HEK293 (cell line): ENCODE results near the gene SUSD4.

Experiments
- CTCF ChIA-PET: fragments of 350-600 bp; formaldehyde crosslinking; extraction: SDS; loops from one replicate; lab custom pipeline; 2021; ENCODE audit warnings: antibody characterized with exemption; lab: Yijun Ruan, JAX
- POLR2A ChIA-PET: fragments of 300-600 bp; formaldehyde crosslinking; extraction: SDS; loops from one replicate; lab custom pipeline; 2020; ENCODE audit warnings: antibody characterized with exemption, inconsistent platforms; lab: Yijun Ruan, JAX
- H3K27ac ChIP-seq: fragments of 200-500 bp; sonication (Bioruptor generic); 2 replicates; pipeline ENCODE4 v1.5.1; 2014; ENCODE audit warnings: low read depth, low read length, control low read depth, inconsistent platforms; ENCODE audit errors: extremely low read depth
- H3K36me3 ChIP-seq, 2 experiments: fragments of 200-500 bp in 1 of 2; sonication (Bioruptor generic) in 1 of 2; 1 replicate in 1 of 2; 2 replicates in 1 of 2; pipeline ENCODE4 v1.5.1; 2014 to 2017; ENCODE audit warnings: inconsistent platforms in 2 of 2, low read length in 2 of 2; ENCODE audit not compliant: control insufficient read depth in 2 of 2, insufficient read depth in 1 of 2
- H3K4me1 ChIP-seq: fragments of 200-500 bp; sonication (Bioruptor generic); 2 replicates; pipeline ENCODE4 v1.5.1; 2014; ENCODE audit warnings: mild to moderate bottlenecking, low read length, inconsistent platforms; ENCODE audit not compliant: control insufficient read depth, insufficient read depth
- H3K4me3 ChIP-seq: 2 replicates; pipeline ENCODE4 v1.5.1; 2011; ENCODE audit warnings: low read depth, mild to moderate bottlenecking, control low read depth, low read length, moderate library complexity
- H3K9me3 ChIP-seq: fragments of 200-500 bp; sonication (Bioruptor generic); 2 replicates; pipeline ENCODE4 v1.5.1; 2014; ENCODE audit warnings: low read depth, low read length, inconsistent platforms; ENCODE audit not compliant: control insufficient read depth, insufficient read depth
- HOXA7 ChIP-seq: sonication (generic); formaldehyde crosslinking; IDR thresholded peaks from 2 replicates; pipeline ENCODE4 v1.8.1; 2022; ENCODE audit warnings: missing genetic modification reagents, borderline replicate concordance
- MZF1 ChIP-seq: fragments of 450-650 bp; formaldehyde crosslinking; IDR thresholded peaks from 2 replicates; pipeline ENCODE4 v1.5.1; 2017; ENCODE audit warnings: missing biosample characterization, missing genetic modification characterization, borderline replicate concordance
- SP2 ChIP-seq: fragments of 450-650 bp; formaldehyde crosslinking; IDR thresholded peaks from 2 replicates; pipeline ENCODE4 v1.5.1; 2016; ENCODE audit warnings: missing biosample characterization, missing genetic modification characterization
- ZBTB26 ChIP-seq: fragments of 450-650 bp; formaldehyde crosslinking; optimal IDR thresholded peaks from 2 replicates; pipeline ENCODE3; 2016; ENCODE audit warnings: missing biosample characterization, mild to moderate bottlenecking, missing genetic modification characterization
- ZEB2 ChIP-seq: fragments of 450-650 bp; formaldehyde crosslinking; IDR thresholded peaks from 2 replicates; pipeline ENCODE4 v1.5.1; 2016; ENCODE audit warnings: missing biosample characterization, missing genetic modification characterization
- ZNF112 ChIP-seq: fragments of 450-650 bp; formaldehyde crosslinking; IDR thresholded peaks from 2 replicates; pipeline ENCODE4 v1.5.0; 2017; ENCODE audit warnings: missing biosample characterization, missing genetic modification characterization
- ZNF404 ChIP-seq: fragments of 450-650 bp; formaldehyde crosslinking; IDR thresholded peaks from 2 replicates; pipeline ENCODE4 v1.5.1; 2017; ENCODE audit warnings: missing biosample characterization, missing genetic modification characterization
- ZNF426 ChIP-seq: fragments of 450-650 bp; formaldehyde crosslinking; IDR thresholded peaks from 2 replicates; pipeline ENCODE4 v1.5.1; 2017; ENCODE audit warnings: missing biosample characterization, missing genetic modification characterization, mild to moderate bottlenecking, inconsistent platforms, moderate library complexity
- ZNF514 ChIP-seq: fragments of 450-650 bp; formaldehyde crosslinking; IDR thresholded peaks from 2 replicates; pipeline ENCODE4 v1.5.1; 2016; ENCODE audit warnings: missing biosample characterization, missing genetic modification characterization
- ZNF600 ChIP-seq: fragments of 450-650 bp; formaldehyde crosslinking; IDR thresholded peaks from 2 replicates; pipeline ENCODE4 v1.5.1; 2016; ENCODE audit warnings: missing biosample characterization, missing genetic modification characterization
- ZNF623 ChIP-seq: fragments of 450-650 bp; formaldehyde crosslinking; IDR thresholded peaks from 2 replicates; pipeline ENCODE4 v1.5.1; 2016; ENCODE audit warnings: missing biosample characterization, missing genetic modification characterization
- ZNF658 ChIP-seq: fragments of 450-650 bp; formaldehyde crosslinking; IDR thresholded peaks from 2 replicates; pipeline ENCODE4; 2016; ENCODE audit warnings: missing biosample characterization, missing genetic modification characterization
- ZSCAN23 ChIP-seq: fragments of 450-650 bp; formaldehyde crosslinking; IDR thresholded peaks from 2 replicates; pipeline ENCODE4 v1.5.1; 2016; ENCODE audit warnings: missing biosample characterization, missing genetic modification characterization
- TF ChIP-seq, protein P1 (sequence below): fragments of 450-650 bp; formaldehyde crosslinking; IDR thresholded peaks from 2 replicates; pipeline ENCODE4 v1.5.1; 2017; ENCODE audit warnings: missing biosample characterization, mild to moderate bottlenecking, missing genetic modification characterization, moderate library complexity
- TF ChIP-seq, protein P2 (sequence below): fragments of 450-650 bp; formaldehyde crosslinking; IDR thresholded peaks from 2 replicates; pipeline ENCODE4 v1.5.1; 2016; ENCODE audit warnings: missing biosample characterization, missing genetic modification characterization

The SUSD4 gene

GRCh38 chr1:223307544-223307943 is 56.4 kb downstream of the SUSD4 start:
- no peaks in the 10 kb centered on the region for H3K36me3 ChIP-seq
- no peak overlapping the region for H3K27ac ChIP-seq
- POLR2A ChIA-PET = no interaction called here
- no peak overlapping the region for H3K4me3 ChIP-seq
- CTCF ChIA-PET = interaction anchor here (0.6 to 1.5 kb wide), 4 partner anchors 24 to 184 kb away, joined by 3 to 6 read pairs (median 4); no protein-coding TSS in a partner anchor
- H3K4me1 ChIP-seq = no peaks in the 10 kb centered on the region
- H3K9me3 ChIP-seq = no peaks in the 10 kb centered on the region
- TF ChIP-seq ZNF514 (tag by site-specific recombination) (no peak), ZNF623 (tag by site-specific recombination) (no peak), ZNF426 (no peak), ZBTB26 (tag by site-specific recombination) (no peak), ZNF658 (tag by site-specific recombination) (no peak)
- TF ChIP-seq, protein P1, sequence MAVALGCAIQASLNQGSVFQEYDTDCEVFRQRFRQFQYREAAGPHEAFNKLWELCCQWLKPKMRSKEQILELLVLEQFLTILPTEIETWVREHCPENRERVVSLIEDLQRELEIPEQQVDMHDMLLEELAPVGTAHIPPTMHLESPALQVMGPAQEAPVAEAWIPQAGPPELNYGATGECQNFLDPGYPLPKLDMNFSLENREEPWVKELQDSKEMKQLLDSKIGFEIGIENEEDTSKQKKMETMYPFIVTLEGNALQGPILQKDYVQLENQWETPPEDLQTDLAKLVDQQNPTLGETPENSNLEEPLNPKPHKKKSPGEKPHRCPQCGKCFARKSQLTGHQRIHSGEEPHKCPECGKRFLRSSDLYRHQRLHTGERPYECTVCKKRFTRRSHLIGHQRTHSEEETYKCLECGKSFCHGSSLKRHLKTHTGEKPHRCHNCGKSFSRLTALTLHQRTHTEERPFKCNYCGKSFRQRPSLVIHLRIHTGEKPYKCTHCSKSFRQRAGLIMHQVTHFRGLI (tag by site-specific recombination) = no peak

GRCh38 chr1:223304931-223305330 is 59.0 kb downstream of the SUSD4 start:
- no peak overlapping the region for H3K4me3 ChIP-seq
- no peaks in the 10 kb centered on the region for H3K4me1 ChIP-seq
- TF ChIP-seq ZNF112 (tag by site-specific recombination) (no peak), ZEB2 (no peak), MZF1 (tag by site-specific recombination) (no peak), ZNF600 (tag by site-specific recombination) (no peak)
- TF ChIP-seq, all 188 proteins: peak for 0
- CTCF ChIA-PET = interaction anchor here (1.1 kb wide), 1 partner anchor 14 kb away, joined by 3 read pairs; no protein-coding TSS in a partner anchor
- POLR2A ChIA-PET = interaction anchor here (0.6 kb wide), 1 partner anchor 116 kb away, joined by 6 read pairs; no protein-coding TSS in a partner anchor
- Histone ChIP-seq H3K36me3 (no peaks in the 10 kb centered on the region), H3K9me3 (no peaks in the 10 kb centered on the region), H3K27ac (no peak overlapping the region)

- Histone ChIP-seq H3K4me3 (no peak overlapping the region), H3K27ac (no peak overlapping the region), H3K36me3 (no peaks in the 10 kb centered on the region), H3K9me3 (no peaks in the 10 kb centered on the region), H3K4me1 (no peaks in the 10 kb centered on the region)
- TF ChIP-seq ZNF404 = no peak
- no peak for TF ChIP-seq ZNF658 (tag by site-specific recombination)
- TF ChIP-seq HOXA7 (CRISPR knock-in tag) = no peak
- TF ChIP-seq, protein P2, sequence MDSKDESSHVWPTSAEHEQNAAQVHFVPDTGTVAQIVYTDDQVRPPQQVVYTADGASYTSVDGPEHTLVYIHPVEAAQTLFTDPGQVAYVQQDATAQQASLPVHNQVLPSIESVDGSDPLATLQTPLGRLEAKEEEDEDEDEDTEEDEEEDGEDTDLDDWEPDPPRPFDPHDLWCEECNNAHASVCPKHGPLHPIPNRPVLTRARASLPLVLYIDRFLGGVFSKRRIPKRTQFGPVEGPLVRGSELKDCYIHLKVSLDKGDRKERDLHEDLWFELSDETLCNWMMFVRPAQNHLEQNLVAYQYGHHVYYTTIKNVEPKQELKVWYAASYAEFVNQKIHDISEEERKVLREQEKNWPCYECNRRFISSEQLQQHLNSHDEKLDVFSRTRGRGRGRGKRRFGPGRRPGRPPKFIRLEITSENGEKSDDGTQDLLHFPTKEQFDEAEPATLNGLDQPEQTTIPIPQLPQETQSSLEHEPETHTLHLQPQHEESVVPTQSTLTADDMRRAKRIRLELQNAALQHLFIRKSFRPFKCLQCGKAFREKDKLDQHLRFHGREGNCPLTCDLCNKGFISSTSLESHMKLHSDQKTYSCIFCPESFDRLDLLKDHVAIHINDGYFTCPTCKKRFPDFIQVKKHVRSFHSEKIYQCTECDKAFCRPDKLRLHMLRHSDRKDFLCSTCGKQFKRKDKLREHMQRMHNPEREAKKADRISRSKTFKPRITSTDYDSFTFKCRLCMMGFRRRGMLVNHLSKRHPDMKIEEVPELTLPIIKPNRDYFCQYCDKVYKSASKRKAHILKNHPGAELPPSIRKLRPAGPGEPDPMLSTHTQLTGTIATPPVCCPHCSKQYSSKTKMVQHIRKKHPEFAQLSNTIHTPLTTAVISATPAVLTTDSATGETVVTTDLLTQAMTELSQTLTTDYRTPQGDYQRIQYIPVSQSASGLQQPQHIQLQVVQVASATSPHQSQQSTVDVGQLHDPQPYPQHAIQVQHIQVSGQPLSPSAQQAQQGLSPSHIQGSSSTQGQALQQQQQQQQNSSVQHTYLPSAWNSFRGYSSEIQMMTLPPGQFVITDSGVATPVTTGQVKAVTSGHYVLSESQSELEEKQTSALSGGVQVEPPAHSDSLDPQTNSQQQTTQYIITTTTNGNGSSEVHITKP (tag by site-specific recombination) = 0 out of 2 replicates have a peak, but pooled peaks have one; percentile 27
- no peak for TF ChIP-seq SP2 (tag by site-specific recombination)
- no peak for TF ChIP-seq ZSCAN23 (tag by site-specific recombination)
- ChIA-PET POLR2A (no interaction called here), CTCF (no interaction called here)
Observed at GRCh38 chr1:223301371-223301770, 62.6 kb downstream of the SUSD4 start.
